Mesothelial cell of epicardium (in vitro differentiated cells): Measurements from ENCODE around the gene MYL5. TPM values are rescaled to one million over a fixed set of nuclear protein-coding genes. Genes with fewer than 3 reads are reported as not detected.

Experiments
- DNase-seq, 2 experiments: peaks; one replicate each; pipeline ENCODE4 v3.0.0; 2021; ENCODE audit warnings: low spot score in 2 of 2; ENCODE audit not compliant: unreplicated experiment in 2 of 2
- H3K27ac Mint-ChIP-seq: 2 replicates; pipeline ENCODE4 v1.8.0; 2021; ENCODE audit warnings: mixed read lengths
- H3K27me3 Mint-ChIP-seq: 2 replicates; pipeline ENCODE4 v1.8.0; 2021; ENCODE audit warnings: low read depth, mixed read lengths
- H3K36me3 Mint-ChIP-seq: 2 replicates; pipeline ENCODE4 v1.8.0; 2021; ENCODE audit warnings: mixed read lengths
- H3K4me1 Mint-ChIP-seq: 2 replicates; pipeline ENCODE4 v1.8.0; 2021; ENCODE audit warnings: mixed read lengths
- H3K4me3 Mint-ChIP-seq: 2 replicates; pipeline ENCODE4 v1.8.0; 2021; ENCODE audit warnings: mild to moderate bottlenecking, moderate library complexity, mixed read lengths
- H3K9me3 Mint-ChIP-seq: 2 replicates; pipeline ENCODE4 v1.8.0; 2021; ENCODE audit warnings: mixed read lengths
- CTCF ChIP-seq: fragments of 200-600 bp; sonication (generic); IDR thresholded peaks from one replicate; pipeline ENCODE4 v1.5.0; 2021; ENCODE audit warnings: antibody characterized with exemption; ENCODE audit not compliant: unreplicated experiment
- total RNA-seq: library from RNA; stranded (reverse); gene quantifications from 3 replicates; pipeline ENCODE4 v1.2.1, GENCODE V29; 2021

MYL5 gene
- total RNA-seq, 1 donor from 2014 or later = 32.1 TPM

GRCh38 chr4:658681-659667 is 15.4 kb upstream of the MYL5 start:
- DNase-seq = no peak
- Mint-ChIP-seq H3K36me3 (peaks cover 9% of the 10 kb centered on the region), H3K9me3 (no peaks in the 10 kb centered on the region), H3K27me3 (no peaks in the 10 kb centered on the region), H3K4me1 (peaks cover 4% of the 10 kb centered on the region), H3K4me3 (no peak overlapping the region), H3K27ac (no peak overlapping the region)
- no peak for TF ChIP-seq CTCF

GRCh38 chr4:659851-660250 is 14.5 kb upstream of the MYL5 start:
- H3K36me3 Mint-ChIP-seq = peaks cover 9% of the 10 kb centered on the region
- H3K4me3 Mint-ChIP-seq = no peak overlapping the region
- H3K27me3 Mint-ChIP-seq = no peaks in the 10 kb centered on the region
- DNase-seq = no peak
- H3K27ac Mint-ChIP-seq = no peak overlapping the region
- no peaks in the 10 kb centered on the region for H3K9me3 Mint-ChIP-seq
- H3K4me1 Mint-ChIP-seq = peaks cover 6% of the 10 kb centered on the region
- TF ChIP-seq CTCF = no peak

- no peak overlapping the region for H3K27ac Mint-ChIP-seq
- no peak overlapping the region for H3K4me3 Mint-ChIP-seq
- no peaks in the 10 kb centered on the region for H3K27me3 Mint-ChIP-seq
- no peaks in the 10 kb centered on the region for H3K9me3 Mint-ChIP-seq
- DNase-seq = no peak
- H3K36me3 Mint-ChIP-seq = peaks cover 9% of the 10 kb centered on the region
- TF ChIP-seq CTCF = no peak
- peaks cover 6% of the 10 kb centered on the region for H3K4me1 Mint-ChIP-seq
These were observed 13.9 kb upstream of the MYL5 start for GRCh38 chr4:660401-660800.

- Mint-ChIP-seq H3K4me3 (no peak overlapping the region), H3K4me1 (peaks cover 6% of the 10 kb centered on the region), H3K36me3 (peaks cover 9% of the 10 kb centered on the region), H3K9me3 (no peaks in the 10 kb centered on the region), H3K27me3 (no peaks in the 10 kb centered on the region), H3K27ac (no peak overlapping the region)
- TF ChIP-seq CTCF = no peak
- DNase-seq = no peak
These were observed 13.1 kb upstream of the MYL5 start for GRCh38 chr4:661231-661630.

- no peak overlapping the region for H3K27ac Mint-ChIP-seq
- H3K9me3 Mint-ChIP-seq = no peaks in the 10 kb centered on the region
- peaks cover 9% of the 10 kb centered on the region for H3K36me3 Mint-ChIP-seq
- no peak for TF ChIP-seq CTCF
- H3K4me3 Mint-ChIP-seq = peak overlapping the region; percentile 64
- peaks cover 2% of the 10 kb centered on the region for H3K4me1 Mint-ChIP-seq
- no peak for DNase-seq
- no peaks in the 10 kb centered on the region for H3K27me3 Mint-ChIP-seq
These were observed 12.2 kb upstream of the MYL5 start for GRCh38 chr4:661881-662761.
